HEK293T (cell line): ENCODE results near the gene PTPRM.

Experiments used
- CTBP1 ChIP-seq: fragments of 450-650 bp; IDR thresholded peaks from 2 replicates; pipeline ENCODE4 v1.6.1; 2016; ENCODE audit warnings: borderline replicate concordance
- FOXM1 ChIP-seq: fragments of 450-650 bp; IDR thresholded peaks from 2 replicates; pipeline ENCODE4 v1.6.1; 2017; ENCODE audit warnings: mild to moderate bottlenecking, borderline replicate concordance
- HDGF ChIP-seq: fragments of 450-650 bp; IDR thresholded peaks from 2 replicates; pipeline ENCODE4 v1.6.1; 2017; ENCODE audit warnings: antibody characterized with exemption, borderline replicate concordance
- L3MBTL2 ChIP-seq: fragments of 450-650 bp; conservative IDR thresholded peaks from 2 replicates; pipeline ENCODE4 v1.6.1; 2016; ENCODE audit warnings: mild to moderate bottlenecking
- NFRKB ChIP-seq: fragments of 450-650 bp; IDR thresholded peaks from 2 replicates; pipeline ENCODE4 v1.6.1; 2016; ENCODE audit warnings: mild to moderate bottlenecking, moderate library complexity
- SP1 ChIP-seq: fragments of 450-650 bp; IDR thresholded peaks from 2 replicates; pipeline ENCODE4 v1.6.1; 2017
- SUZ12 ChIP-seq: fragments of 450-650 bp; IDR thresholded peaks from 2 replicates; pipeline ENCODE4 v1.6.1; 2016; ENCODE audit warnings: mild to moderate bottlenecking

DNA sequence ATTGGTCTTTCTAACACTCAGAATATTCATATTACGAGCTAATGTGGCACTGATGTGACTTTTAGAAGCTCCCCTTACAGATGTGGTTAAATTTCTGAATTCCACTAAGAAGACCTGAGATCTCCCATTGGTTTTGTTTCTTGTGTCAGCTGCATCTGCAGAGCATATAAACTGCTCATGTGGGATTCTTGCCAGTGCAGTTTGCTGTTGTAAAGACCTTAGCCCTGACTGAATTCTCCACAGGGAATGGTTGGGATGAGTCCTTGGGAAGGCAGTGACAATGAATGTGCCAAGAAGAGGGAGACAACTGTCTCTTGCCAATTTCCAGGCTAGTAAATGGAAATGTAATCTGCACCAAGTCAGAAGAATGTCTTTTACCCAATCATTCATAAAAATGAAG lies 94.1 kb downstream of the PTPRM start:
- TF ChIP-seq HDGF (no peak), CTBP1 (no peak), L3MBTL2 (no peak), SUZ12 (no peak), SP1 (no peak), NFRKB (no peak), FOXM1 (no peak)
